ENCODE results near the gene ARHGAP26.
A peak's percentile ranks its signal among the peaks of the same experiment; 100 is the strongest.

Gene ARHGAP26

DNA sequence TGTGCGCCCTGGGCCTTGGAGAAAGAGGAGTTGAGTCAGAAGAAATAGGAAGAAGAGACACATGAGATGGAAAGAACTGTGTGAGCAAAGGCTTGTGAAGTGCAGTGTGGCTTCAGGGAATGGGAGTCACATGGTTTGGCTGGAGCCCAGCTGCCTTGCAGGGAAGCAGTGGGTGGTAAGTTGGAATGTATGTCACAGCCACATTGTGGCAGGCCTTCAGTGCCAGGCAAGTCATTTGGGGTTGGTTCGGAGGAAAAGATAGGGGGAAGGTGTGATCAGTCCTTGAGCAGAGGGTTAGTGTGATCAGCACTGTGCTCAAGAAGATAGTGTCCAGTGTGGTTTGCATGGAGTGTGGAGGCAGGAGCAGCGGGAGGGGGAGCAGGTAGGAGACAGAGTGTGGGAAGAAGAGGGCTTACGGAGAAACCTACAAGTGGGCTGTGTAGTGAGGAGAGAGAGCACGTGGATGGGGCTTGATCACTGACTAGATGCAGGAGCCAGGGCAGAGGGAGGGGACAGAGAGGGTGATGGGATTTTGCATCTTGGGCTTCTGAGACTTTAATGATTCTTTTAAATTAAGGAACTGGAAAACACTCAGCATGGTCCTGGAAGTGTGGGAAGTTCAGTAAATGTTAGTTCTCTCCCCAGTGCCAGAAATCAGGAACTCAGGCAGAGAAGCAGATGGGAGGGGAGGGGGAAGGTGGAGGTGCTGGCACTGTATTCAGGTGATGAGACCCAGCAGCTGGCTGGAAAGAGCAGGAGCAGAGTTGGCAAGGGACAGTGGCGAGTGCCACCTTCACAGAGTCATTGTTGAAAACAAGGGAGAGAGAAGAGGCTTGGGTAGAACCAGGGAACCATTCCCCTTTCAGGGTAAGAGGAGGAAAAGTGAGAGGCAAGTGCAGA lies 46.6 kb downstream of the ARHGAP26 start:
- peak overlapping the region in 1 of 2 donors; percentile 14 for H3K4me3 Mint-ChIP-seq

DNA sequence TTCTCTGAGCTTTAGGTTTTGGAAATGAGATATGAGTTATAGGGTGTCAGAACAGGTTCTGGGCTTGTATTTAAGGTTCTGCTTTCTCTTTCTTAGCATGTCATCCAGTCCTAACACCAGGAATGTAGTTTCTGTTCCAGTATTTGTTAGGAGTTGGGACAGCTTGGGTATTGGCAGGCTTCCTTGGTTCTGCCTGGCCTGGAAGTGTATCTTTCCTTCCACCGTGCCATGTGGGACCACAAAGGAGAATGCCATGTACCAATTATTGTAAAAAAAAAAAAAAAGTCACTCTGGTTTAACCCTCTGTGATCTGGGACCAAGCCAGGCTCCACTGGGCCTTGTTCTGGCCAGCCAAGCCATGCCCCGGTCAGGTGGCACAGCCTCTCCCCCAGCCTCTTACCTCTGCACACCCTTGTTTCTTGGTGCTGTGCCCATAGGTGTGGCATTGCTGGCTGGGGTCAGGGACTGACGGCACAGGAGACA lies 47.8 kb downstream of the ARHGAP26 start:
- Mint-ChIP-seq H3K4me1 (ENCODE audit: low read depth in 2 of 2) (peaks cover 59 to 64% of the 10 kb centered on the region in 2 donors), H3K36me3 (ENCODE audit: insufficient read depth) (peaks cover 7% of the 10 kb centered on the region), H3K9me3 (no peaks in the 10 kb centered on the region), H3K4me3 (no peak overlapping the region), H3K27ac (peak overlapping the region; percentile 15 to 38), H3K27me3 (no peaks in the 10 kb centered on the region)
- no peak for DNase-seq
- no peak for ATAC-seq (replicated peaks)

More for the DNA sequence above, 46.6 kb downstream of the ARHGAP26 start:
- Mint-ChIP-seq H3K27ac (peak overlapping the region; percentile 15 to 49), H3K36me3 (ENCODE audit: insufficient read depth) (peaks cover 9% of the 10 kb centered on the region), H3K4me1 (ENCODE audit: low read depth in 2 of 2) (peaks cover 54 to 58% of the 10 kb centered on the region in 2 donors), H3K27me3 (no peaks in the 10 kb centered on the region), H3K9me3 (no peaks in the 10 kb centered on the region)
- ATAC-seq (replicated peaks), result peak; percentile 71
- no peak for DNase-seq

DNA sequence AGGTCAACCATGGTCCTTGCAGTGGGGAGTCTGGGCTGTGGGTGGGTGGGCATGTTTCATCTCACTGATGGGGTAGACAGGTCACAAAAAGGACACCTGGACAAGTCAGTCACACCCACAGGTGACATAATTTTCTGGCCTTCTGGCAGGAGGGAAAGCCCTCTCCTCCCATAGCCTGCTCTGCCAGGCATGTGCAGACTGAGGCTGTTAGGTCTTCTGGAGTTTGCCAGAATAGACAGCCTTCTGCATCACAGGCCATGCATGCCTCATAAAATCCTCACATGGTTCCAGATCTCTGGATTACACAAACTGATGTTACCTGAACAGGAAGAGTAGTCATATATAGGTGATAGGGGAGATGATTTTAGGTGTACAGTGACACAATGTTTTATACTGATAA lies 49.1 kb downstream of the ARHGAP26 start:
- DNase-seq, result no peak
- H3K27ac Mint-ChIP-seq, result peak overlapping the region; percentile 13 to 33
- no peak overlapping the region for H3K4me3 Mint-ChIP-seq
- H3K4me1 Mint-ChIP-seq (ENCODE audit: low read depth in 2 of 2), result peaks cover 59 to 65% of the 10 kb centered on the region in 2 donors
- H3K27me3 Mint-ChIP-seq, result no peaks in the 10 kb centered on the region
- ATAC-seq (replicated peaks), result no peak
- no peaks in the 10 kb centered on the region for H3K9me3 Mint-ChIP-seq
- H3K36me3 Mint-ChIP-seq (ENCODE audit: insufficient read depth), result peaks cover 4% of the 10 kb centered on the region

DNA sequence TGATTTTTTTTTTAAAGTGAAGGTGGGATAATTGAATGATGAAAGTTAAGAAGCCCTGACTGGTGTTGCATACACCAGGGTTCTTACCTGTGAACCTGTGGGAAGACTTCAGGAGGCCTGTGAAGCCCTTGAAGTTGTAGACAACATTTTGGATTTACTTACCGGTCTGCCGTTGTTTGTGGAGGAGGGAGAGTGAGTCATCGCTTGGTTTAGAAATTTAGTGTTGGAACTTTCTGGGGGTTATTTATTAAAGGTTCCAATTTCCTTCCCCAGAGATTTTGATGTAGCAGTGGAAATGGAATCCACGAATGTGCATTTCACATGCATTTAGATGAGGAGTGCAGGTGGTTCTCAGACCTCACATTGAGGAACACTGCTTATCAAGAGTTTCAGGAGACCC lies 49.6 kb downstream of the ARHGAP26 start:
- H3K9me3 Mint-ChIP-seq, result no peaks in the 10 kb centered on the region
- ATAC-seq (replicated peaks) (no peak), DNase-seq (no peak)
- H3K4me3 Mint-ChIP-seq, result no peak overlapping the region
- H3K4me1 Mint-ChIP-seq (ENCODE audit: low read depth in 2 of 2), result peaks cover 63 to 68% of the 10 kb centered on the region in 2 donors
- peaks cover 4% of the 10 kb centered on the region for H3K36me3 Mint-ChIP-seq (ENCODE audit: insufficient read depth)
- H3K27me3 Mint-ChIP-seq, result no peaks in the 10 kb centered on the region
- H3K27ac Mint-ChIP-seq, result peak overlapping the region; percentile 13 to 33

DNA sequence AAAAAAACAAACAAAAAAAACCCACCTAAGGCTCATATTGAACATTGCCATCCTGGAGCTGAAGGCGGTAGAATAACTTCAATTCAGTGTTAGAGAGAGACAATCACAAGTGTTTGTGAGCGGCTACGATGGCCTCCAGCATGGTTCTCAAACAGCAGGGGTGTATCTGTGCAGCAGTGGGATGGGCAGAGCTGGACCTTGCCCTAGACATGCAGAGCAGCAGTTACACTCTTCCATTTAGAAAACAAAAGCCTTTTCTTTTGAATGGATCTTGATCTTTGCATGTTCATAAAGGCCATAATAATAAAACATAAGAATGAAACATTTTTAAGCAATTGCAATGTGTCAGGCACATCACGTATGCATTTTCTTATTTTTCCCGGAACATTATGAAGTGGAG lies 50.3 kb downstream of the ARHGAP26 start:
- no peak for ATAC-seq (replicated peaks)
- Mint-ChIP-seq H3K9me3 (no peaks in the 10 kb centered on the region), H3K27me3 (no peaks in the 10 kb centered on the region), H3K4me1 (ENCODE audit: low read depth in 2 of 2) (peaks cover 67 to 72% of the 10 kb centered on the region in 2 donors), H3K4me3 (no peak overlapping the region), H3K27ac (peak overlapping the region in 1 of 2 donors; percentile 13), H3K36me3 (ENCODE audit: insufficient read depth) (peaks cover 4% of the 10 kb centered on the region)
- no peak for DNase-seq

DNA sequence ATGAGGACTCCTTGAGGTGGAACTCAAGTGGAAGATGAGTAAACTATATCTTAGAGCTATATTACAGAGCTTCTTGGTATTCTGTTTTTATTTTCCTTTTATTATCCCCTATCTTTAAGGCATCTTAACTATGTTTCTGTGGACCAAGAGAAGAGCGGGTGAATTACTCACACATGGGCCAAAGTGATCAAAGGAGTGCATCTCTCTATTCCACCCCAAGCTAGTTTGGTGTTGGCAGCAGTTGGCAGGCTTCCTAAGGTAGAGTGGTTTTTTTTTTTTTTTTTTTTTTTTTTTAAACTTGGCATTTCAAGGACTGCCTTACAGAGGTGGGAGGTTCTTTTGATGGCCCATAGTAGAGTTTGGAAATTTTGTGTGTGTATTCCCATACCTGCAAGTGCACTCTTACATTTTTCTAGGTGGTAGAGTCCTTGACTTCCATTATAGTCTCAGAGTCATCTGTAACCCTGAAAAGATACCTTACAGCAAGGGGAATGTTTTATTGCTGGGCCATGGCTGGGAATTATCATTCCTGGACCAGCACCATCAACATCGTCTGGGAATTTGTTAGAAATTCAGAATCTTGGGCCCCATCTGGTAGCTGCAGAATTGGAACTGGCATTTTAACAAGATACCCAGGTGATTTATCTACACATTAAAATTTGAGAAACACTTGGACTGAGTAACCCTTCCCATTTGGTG lies 51.0 kb downstream of the ARHGAP26 start:
- Mint-ChIP-seq H3K27ac (no peak overlapping the region), H3K4me1 (ENCODE audit: low read depth in 2 of 2) (peaks cover 71 to 72% of the 10 kb centered on the region in 2 donors), H3K9me3 (no peaks in the 10 kb centered on the region), H3K36me3 (ENCODE audit: insufficient read depth) (no peaks in the 10 kb centered on the region), H3K27me3 (no peaks in the 10 kb centered on the region), H3K4me3 (no peak overlapping the region)
- ATAC-seq (replicated peaks) (no peak), DNase-seq (no peak)

DNA sequence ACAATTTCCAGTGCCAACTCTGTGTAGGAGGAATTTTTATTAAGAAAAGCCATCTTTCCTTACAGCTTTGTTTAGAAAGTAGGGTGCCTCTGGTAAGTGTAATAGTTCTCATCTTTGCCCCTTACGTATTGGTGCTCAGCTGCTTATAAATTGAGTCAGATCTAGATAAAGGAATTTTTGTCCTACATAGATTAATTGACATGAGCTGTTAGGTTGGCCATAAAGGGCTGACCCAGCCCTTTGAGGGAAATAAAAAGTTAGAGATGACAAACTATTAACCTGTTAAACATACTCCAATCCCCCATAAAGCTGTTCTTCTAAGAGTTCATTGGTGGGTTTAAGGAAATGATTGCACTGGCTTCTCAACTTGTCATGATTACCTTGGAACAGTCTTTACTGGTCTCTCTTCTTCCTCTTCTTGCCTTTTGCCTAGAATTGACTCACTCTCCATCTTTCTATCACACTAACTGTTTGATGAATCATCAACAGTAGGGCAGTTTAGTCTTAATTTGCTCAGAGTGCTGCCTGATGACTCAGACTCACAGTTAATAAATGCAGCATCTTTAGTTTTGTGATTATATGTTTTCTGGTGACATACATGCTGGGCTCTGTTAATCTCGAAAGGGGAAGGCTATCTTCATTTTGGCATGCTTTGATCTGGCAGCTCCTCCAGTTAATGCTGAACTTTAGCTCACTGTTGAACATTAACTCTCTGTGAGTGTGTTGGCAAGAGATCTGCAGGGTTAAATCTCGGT lies 51.7 kb downstream of the ARHGAP26 start:
- H3K27me3 Mint-ChIP-seq, result no peaks in the 10 kb centered on the region
- no peaks in the 10 kb centered on the region for H3K36me3 Mint-ChIP-seq (ENCODE audit: insufficient read depth)
- H3K9me3 Mint-ChIP-seq, result no peaks in the 10 kb centered on the region
- peak overlapping the region in 1 of 2 donors; percentile 1 for H3K27ac Mint-ChIP-seq
- DNase-seq, result no peak
- H3K4me1 Mint-ChIP-seq (ENCODE audit: low read depth in 2 of 2), result peaks cover 71 to 72% of the 10 kb centered on the region in 2 donors
- no peak overlapping the region for H3K4me3 Mint-ChIP-seq
- ATAC-seq (replicated peaks), result peak; percentile 54

DNA sequence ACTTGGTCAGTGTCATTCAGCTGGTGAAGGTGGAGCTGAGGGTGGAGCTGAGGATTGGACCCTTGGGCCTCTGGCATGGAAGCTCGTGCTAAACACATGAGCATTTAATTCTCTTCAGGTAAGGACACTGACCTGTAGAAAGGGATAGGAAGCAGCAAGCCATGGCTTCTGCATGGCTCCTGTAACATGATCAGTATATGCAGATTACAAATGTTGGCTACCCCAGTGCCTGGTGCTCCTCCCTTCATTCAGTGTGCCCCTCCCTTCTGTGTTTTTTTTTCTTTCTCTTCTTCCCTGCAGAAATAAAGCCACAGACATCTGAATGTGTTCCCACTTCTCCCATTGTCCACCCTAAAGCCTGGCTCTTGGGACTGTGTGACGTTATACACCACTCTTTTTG lies 52.9 kb downstream of the ARHGAP26 start:
- ATAC-seq (replicated peaks), result no peak
- no peaks in the 10 kb centered on the region for H3K9me3 Mint-ChIP-seq
- H3K27me3 Mint-ChIP-seq, result no peaks in the 10 kb centered on the region
- H3K4me1 Mint-ChIP-seq (ENCODE audit: low read depth in 2 of 2), result peaks cover 71 to 80% of the 10 kb centered on the region in 2 donors
- no peak overlapping the region for H3K4me3 Mint-ChIP-seq
- H3K36me3 Mint-ChIP-seq (ENCODE audit: insufficient read depth), result no peaks in the 10 kb centered on the region
- peak overlapping the region; percentile 13 to 26 for H3K27ac Mint-ChIP-seq
- no peak for DNase-seq

DNA sequence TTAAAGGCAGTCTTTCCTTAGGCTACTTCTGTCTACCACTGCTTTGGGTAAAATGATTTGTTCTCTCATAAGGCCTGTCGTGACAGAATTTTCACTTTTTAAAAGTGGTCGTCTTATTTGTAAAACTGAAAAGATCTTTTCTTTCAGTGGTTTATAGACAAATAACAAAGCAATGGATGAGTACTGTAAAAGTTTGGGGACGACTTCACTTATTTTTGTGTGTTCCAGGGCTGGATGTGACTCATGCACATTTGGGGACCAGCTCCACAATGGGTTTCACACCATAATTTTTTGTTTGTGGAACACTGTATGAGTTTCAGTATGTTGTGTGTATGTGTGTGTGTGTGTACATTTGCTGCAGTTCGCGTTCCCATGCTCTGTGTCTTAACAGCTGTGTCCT lies 53.6 kb downstream of the ARHGAP26 start:
- Mint-ChIP-seq H3K27ac (peak overlapping the region in 1 of 2 donors; percentile 26), H3K36me3 (ENCODE audit: insufficient read depth) (no peaks in the 10 kb centered on the region), H3K9me3 (no peaks in the 10 kb centered on the region), H3K4me1 (ENCODE audit: low read depth in 2 of 2) (peaks cover 71 to 85% of the 10 kb centered on the region in 2 donors), H3K27me3 (no peaks in the 10 kb centered on the region), H3K4me3 (no peak overlapping the region)
- ATAC-seq (replicated peaks) (no peak), DNase-seq (no peak)

DNA sequence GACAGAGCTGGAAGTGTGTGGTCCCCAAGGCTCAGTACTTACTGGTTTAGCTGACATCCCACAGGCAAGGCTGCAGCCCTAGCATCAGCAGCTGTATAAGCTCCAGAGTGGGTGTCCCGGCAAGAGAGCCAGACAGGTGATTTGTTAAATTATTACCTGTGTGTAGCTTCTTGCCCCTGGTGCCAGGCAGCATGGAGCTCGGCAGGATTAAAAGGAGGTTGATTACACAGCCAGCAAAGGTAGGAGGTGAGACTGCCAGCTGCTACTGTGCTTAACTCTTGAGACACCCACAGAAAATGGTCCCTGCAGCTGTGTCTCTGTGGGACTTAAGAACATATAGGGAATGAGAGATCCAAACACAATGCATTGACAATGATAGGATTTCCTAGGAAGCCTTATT lies 54.2 kb downstream of the ARHGAP26 start:
- no peak for DNase-seq
- Mint-ChIP-seq H3K27ac (peak overlapping the region; percentile 26 to 70), H3K9me3 (no peaks in the 10 kb centered on the region), H3K4me3 (peak overlapping the region in 1 of 2 donors; percentile 20), H3K27me3 (no peaks in the 10 kb centered on the region), H3K4me1 (ENCODE audit: low read depth in 2 of 2) (peaks cover 72 to 88% of the 10 kb centered on the region in 2 donors), H3K36me3 (ENCODE audit: insufficient read depth) (no peaks in the 10 kb centered on the region)
- ATAC-seq (replicated peaks), result no peak

DNA sequence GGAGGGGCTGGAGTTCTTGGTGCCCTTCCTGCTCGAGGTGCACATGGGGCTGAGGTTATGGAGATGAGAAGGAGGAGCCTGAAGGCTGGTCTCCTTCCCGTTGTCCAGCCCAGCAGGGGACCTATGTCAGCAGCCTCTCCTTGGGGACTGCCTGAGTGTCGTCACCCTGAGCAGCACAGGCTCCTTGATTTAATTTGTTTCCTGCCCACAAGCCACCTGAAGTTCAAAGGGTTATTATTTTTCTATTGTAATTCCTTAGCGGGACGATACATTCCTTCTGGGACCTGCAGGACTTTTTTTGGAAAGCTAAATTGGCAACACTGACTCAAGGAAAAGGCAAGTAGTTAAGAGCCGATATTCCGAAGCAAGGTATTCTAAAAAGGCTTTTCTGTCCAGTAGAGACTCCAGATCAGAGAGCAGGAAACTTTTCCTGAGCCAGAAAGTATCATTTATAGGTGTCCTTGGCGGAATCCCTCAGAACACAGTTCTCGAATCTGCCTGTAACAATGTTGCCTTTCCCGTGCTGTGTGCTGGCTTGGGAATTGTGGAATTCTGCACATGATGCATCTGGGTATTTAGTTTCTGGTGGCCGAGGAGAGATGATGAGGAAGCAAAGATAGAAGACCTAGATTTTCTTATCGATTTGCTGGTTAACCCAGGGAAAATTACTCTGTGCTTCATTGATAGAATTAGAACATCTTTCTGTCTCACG lies 55.4 kb downstream of the ARHGAP26 start:
- no peaks in the 10 kb centered on the region for H3K9me3 Mint-ChIP-seq
- H3K27me3 Mint-ChIP-seq, result no peaks in the 10 kb centered on the region
- peak overlapping the region; percentile 63 to 70 for H3K27ac Mint-ChIP-seq
- H3K36me3 Mint-ChIP-seq (ENCODE audit: insufficient read depth), result no peaks in the 10 kb centered on the region
- H3K4me1 Mint-ChIP-seq (ENCODE audit: low read depth in 2 of 2), result peaks cover 75 to 88% of the 10 kb centered on the region in 2 donors
- DNase-seq (no peak), ATAC-seq (replicated peaks) (no peak)
- H3K4me3 Mint-ChIP-seq, result peak overlapping the region; percentile 1 to 17

DNA sequence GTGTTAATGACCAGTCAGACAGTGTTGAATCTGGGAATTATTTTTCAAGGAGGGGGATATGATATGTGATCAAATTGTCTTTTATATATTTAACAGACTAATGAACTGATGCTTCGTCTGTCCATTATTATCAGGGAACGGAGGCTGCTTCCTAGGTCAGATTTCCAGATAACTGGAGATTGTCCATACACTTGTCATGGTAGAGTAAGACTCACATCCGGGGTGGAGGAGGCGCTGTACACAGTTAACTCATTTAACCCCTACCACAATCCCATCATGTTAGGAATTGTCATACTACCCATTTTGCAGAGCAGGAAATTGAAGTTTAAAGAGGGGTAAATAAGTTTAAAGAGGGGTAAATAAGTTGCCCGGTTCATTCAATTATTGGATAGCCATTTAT lies 55.9 kb downstream of the ARHGAP26 start:
- H3K9me3 Mint-ChIP-seq, result no peaks in the 10 kb centered on the region
- no peak for ATAC-seq (replicated peaks)
- peak overlapping the region; percentile 60 to 63 for H3K27ac Mint-ChIP-seq
- no peaks in the 10 kb centered on the region for H3K27me3 Mint-ChIP-seq
- no peaks in the 10 kb centered on the region for H3K36me3 Mint-ChIP-seq (ENCODE audit: insufficient read depth)
- H3K4me3 Mint-ChIP-seq, result peak overlapping the region; percentile 1 to 17
- H3K4me1 Mint-ChIP-seq (ENCODE audit: low read depth in 2 of 2), result peaks cover 74 to 88% of the 10 kb centered on the region in 2 donors
- no peak for DNase-seq

All from effector memory CD8-positive, alpha-beta T cell (primary cell).